ENCODE results near the gene CDK14. TPM values are rescaled to one million over a fixed set of nuclear protein-coding genes. Genes with fewer than 3 reads are reported as not detected.
"Not testable (repeated sequence)": the region's sequence is repeated elsewhere in the genome, so short reads cannot be mapped to it uniquely, and the experiment has no call there.

Gene CDK14
- total RNA-seq, 1 experiment from 2014 or later = 4.6 TPM

DNA sequence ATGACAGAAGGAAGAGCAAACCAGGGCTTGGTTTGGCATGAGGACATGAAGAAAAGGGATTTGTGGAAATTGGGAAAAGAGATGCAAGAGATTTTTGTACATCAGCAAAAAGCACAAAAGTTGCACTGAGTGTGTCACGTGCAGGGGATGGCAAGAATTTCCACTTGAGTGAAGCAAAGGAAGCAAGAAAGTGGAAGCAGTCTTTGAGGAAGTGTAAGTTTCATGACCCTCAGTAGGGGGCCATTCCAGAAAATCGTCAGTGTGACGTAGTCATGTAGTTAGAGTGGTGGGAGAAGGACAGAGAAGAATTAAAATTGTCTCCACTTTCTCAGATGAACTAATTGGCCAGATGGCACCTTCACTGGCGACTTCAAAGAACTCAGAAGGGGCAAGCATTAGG, 544.9 kb downstream of the CDK14 start:
- in situ Hi-C loops (cut with HindIII; ENCODE audit: low pct_unique_long_range_greater_than_20kb, low sequenced_read_pairs) = no loop called here
- DNase-seq (ENCODE audit: low read depth) = no peak

DNA sequence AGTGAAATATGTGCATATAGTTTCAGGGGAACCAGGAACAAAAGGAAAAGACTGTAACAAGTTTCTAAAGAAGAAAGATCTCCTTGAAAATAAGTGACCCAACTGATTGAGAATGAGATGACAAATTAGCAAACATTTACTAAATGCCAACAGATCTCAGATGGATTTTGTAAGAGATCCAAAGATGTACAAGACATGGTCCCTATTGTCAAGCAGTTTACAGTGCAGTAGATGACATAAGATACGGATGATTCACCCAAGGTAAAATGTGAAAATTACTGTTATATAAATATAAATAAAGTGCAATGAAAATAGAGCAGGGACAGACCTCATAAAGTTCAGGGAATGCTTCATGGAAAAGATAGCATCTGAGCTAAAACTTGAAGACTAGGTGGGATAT, 546.6 kb downstream of the CDK14 start:
- DNase-seq (ENCODE audit: low read depth) = no peak

GRCh38 chr7:91149341-91150246, 553.5 kb downstream of the CDK14 start:
- in situ Hi-C loops (cut with HindIII; ENCODE audit: low pct_unique_long_range_greater_than_20kb, low sequenced_read_pairs) = no loop called here
- no peak for DNase-seq (ENCODE audit: low read depth)

More for the DNA sequence above, 546.6 kb downstream of the CDK14 start:
- in situ Hi-C loops (cut with HindIII; ENCODE audit: low pct_unique_long_range_greater_than_20kb, low sequenced_read_pairs) = no loop called here

GRCh38 chr7:91151916-91152315, 555.8 kb downstream of the CDK14 start:
- in situ Hi-C loops (cut with HindIII; ENCODE audit: low pct_unique_long_range_greater_than_20kb, low sequenced_read_pairs) = no loop called here

GRCh38 chr7:91156316-91157185, 560.4 kb downstream of the CDK14 start:
- no peak for DNase-seq (ENCODE audit: low read depth)
- in situ Hi-C loops (cut with HindIII; ENCODE audit: low pct_unique_long_range_greater_than_20kb, low sequenced_read_pairs) = no loop called here

More at GRCh38 chr7:91151916-91152315, 555.8 kb downstream of the CDK14 start:
- DNase-seq (ENCODE audit: low read depth) = no peak

DNA sequence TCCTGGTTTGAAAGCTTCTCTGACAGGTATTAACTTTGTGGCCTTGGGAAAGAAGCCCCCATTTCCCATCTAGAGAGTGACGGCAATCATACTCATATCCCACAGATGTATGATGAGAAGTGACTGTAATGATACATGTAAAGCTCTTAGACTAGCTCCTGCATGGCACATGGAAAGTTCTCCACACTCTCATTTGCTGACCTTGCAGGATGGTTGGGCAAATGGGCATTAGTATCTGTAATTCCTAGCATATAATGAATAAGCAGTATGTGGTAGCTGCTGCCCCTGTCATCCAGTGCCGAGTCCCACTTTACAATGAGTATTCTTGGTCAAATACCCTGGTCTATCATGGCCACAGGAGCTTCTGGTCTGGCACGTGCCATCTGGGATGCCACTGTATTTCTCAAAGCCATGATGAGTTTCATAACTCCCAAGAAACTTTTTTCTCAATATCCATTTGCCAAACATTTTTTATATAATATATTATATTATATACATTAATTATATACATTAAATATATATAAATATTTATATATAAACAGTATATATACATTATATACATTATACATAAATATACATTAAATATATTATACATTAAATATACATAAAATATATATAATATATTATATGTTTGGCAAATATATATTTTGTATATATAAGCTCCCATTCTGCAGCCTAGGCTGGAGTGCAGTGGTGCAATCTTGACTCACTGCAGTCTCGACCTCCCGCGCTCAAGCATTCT, 561.6 kb downstream of the CDK14 start:
- no peak for DNase-seq (ENCODE audit: low read depth)
- in situ Hi-C loops (cut with HindIII; ENCODE audit: low pct_unique_long_range_greater_than_20kb, low sequenced_read_pairs) = no loop called here

DNA sequence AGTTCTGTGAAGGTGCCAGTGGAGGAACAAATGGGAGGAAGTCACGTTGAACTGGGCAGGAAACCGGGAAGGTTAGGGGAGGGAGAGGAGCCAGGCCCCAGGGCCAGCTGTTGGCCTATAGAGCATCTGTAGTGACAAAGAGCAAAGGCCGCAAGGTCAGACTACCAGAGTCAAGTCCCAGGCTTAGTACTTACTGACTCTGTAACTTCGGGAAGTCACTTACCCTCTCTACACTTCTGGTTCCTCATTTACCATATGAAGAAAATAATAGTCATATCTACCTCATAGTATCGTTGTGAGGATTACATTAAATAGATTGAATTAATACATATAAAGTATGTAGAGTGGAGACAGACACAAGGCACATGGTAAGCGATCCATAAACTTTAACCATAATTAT, 566.3 kb downstream of the CDK14 start:
- in situ Hi-C loops (cut with HindIII; ENCODE audit: low pct_unique_long_range_greater_than_20kb, low sequenced_read_pairs) = no loop called here
- DNase-seq (ENCODE audit: low read depth) = no peak

DNA sequence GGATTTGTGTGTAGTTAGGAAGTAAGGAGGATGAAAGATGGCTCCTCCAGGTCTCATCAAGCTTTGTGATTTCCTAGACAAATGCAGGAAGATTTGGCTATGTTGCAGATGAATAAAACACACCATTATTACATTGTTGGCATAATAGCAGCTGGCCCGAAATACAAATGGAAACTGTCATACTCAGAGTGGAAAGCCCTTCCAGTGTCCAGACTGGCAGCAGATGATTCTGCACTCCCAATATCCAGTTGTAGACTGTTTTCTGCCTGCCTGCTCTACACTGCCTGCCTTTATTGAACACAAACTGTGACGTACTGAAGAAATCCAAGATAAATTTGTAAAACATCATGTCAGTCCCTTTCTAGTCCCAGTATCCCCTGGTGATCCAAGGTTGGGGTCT, 568.4 kb downstream of the CDK14 start:
- no peak for DNase-seq (ENCODE audit: low read depth)
- in situ Hi-C loops (cut with HindIII; ENCODE audit: low pct_unique_long_range_greater_than_20kb, low sequenced_read_pairs) = no loop called here

DNA sequence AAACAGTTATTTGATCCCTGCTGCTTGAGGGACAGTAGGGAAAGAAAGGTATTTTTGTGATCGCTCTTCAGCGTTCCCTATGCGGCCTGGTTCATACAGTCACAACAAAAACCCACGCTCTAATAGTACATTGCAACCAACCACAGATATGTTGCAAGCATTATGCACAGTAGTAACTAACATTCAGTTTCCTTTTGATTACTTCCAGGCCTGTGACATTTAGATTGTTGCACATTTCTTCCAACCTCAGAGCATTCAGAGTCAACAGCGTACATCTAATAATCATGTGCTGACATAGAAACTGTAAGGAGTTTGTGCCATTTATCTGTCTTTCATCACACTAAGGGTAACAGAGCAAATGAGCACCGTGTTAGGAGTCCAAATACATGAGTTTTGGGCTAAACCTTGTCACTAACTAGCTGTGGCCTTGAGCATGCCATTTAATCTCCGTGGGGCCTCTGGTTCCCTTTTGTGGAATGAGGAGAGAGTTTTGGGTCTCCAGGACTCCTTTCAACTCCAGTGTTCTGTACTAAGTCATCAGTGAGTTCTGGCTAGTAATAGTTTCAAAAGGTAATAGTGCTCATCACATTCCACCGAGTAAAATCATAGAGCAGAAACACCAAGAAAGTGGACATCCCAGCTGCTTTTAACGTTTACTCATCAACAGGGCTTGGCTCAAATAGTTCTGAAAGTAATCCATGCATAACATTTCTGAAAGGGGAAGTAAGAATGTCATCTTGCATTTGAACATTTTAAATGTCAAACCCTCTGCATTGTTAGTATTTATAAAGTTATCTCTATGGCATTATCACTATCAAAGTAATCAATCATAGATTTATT, 569.1 kb downstream of the CDK14 start:
- peak; percentile 48 for DNase-seq (ENCODE audit: low read depth)
- in situ Hi-C loops (cut with HindIII; ENCODE audit: low pct_unique_long_range_greater_than_20kb, low sequenced_read_pairs) = no loop called here

DNA sequence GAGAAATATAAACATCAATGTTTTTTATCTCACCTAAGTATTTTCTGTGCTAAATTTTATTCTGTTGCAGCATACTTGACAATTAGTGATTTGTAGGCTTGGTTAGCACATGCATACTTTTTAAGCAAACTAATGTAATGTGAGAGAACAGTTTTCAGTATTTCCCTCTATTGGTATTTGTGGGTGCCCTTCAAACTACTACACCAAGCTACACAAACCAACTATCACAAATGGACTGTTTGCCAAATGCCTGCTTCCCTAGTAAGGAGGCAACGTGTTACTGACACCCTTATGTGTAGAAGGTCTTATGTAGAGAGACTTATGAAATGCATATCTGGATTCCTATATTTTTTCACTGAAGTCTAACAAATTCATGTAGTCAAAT, 569.7 kb downstream of the CDK14 start:
- no peak for DNase-seq (ENCODE audit: low read depth)
- in situ Hi-C loops (cut with HindIII; ENCODE audit: low pct_unique_long_range_greater_than_20kb, low sequenced_read_pairs) = no loop called here

- no peak for DNase-seq (ENCODE audit: low read depth)
- in situ Hi-C loops (cut with HindIII; ENCODE audit: low pct_unique_long_range_greater_than_20kb, low sequenced_read_pairs) = no loop called here
These were observed 573.0 kb downstream of the CDK14 start for GRCh38 chr7:91168871-91169829.

- in situ Hi-C loops (cut with HindIII; ENCODE audit: low pct_unique_long_range_greater_than_20kb, low sequenced_read_pairs) = no loop called here
- no peak for DNase-seq (ENCODE audit: low read depth)
These were observed 573.7 kb downstream of the CDK14 start for GRCh38 chr7:91169830-91170191.

DNA sequence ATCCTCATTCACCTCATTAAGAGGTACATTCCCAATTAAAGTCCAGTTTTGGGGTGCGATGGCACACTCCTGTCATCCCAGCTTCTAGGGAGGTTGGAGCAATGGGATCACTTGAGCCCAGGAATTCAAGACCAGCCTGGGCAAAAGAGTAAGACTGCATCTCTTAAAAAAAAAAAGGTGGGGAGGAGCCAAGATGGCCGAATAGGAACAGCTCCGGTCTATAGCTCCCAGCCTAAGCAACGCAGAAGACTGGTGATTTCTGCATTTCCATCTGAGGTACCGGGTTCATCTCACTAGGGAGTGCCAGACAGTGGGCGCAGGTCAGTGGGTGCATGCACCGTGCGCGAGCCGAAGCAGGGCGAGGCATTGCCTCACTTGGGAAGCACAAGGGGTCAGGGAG, 577.1 kb downstream of the CDK14 start:
- DNase-seq (ENCODE audit: low read depth); in situ Hi-C loops (cut with HindIII; ENCODE audit: low pct_unique_long_range_greater_than_20kb, low sequenced_read_pairs): not testable (repeated sequence)

DNA sequence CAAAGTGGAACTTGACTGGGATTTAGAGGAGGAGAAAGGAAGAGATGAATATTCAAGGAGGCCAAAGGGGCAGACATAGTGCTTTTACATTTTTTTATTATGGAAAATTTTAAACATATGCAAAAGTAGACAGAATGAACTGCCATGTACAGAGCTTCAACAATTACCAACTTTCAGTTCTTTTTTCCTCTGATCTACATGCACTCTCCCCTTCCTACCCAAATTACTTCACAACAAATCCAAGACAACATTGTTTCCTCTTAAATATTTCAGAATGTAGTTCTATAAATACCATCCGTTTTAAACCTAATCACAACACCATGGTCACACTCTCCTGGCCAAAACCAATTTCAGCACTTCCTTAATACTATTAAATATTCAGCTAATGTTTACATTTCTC, 584.6 kb downstream of the CDK14 start:
- no peak for DNase-seq (ENCODE audit: low read depth)

DNA sequence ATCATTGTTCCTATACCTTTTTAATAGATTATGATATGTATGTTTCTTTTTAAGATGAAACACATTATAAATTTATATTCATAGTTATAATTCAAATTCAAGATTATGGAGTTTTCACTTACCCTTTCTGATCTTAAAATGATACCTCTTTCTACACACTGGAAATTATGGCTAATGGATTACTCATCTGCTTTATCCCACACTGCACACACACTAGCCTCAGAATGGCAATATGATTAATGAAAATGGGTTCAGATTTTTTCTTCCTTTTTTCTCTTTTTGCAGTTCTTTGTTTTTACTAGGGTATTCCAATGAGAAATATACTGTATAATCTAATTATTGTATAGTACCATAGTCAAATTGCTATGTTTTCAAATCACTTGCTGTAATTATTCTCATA, 585.8 kb downstream of the CDK14 start:
- DNase-seq (ENCODE audit: low read depth) = no peak
- in situ Hi-C loops (cut with HindIII; ENCODE audit: low pct_unique_long_range_greater_than_20kb, low sequenced_read_pairs) = no loop called here

More for the DNA sequence above, 584.6 kb downstream of the CDK14 start:
- in situ Hi-C loops (cut with HindIII; ENCODE audit: low pct_unique_long_range_greater_than_20kb, low sequenced_read_pairs) = no loop called here

GRCh38 chr7:91182819-91183764, 587.0 kb downstream of the CDK14 start:
- in situ Hi-C loops (cut with HindIII; ENCODE audit: low pct_unique_long_range_greater_than_20kb, low sequenced_read_pairs) = no loop called here
- DNase-seq (ENCODE audit: low read depth) = no peak
